HT-29 (cell line): ENCODE data around the gene FMO1. TPM values are rescaled to one million over a fixed set of nuclear protein-coding genes. Genes with fewer than 3 reads are reported as not detected.
"Not testable (repeated sequence)": the region's sequence is repeated elsewhere in the genome, so short reads cannot be mapped to it uniquely, and the experiment has no call there.

ENCODE experiments used
- DNase-seq: peaks from one replicate; pipeline ENCODE4 v3.0.0-alpha.2; 2015; ENCODE audit warnings: low spot score
- total RNA-seq: library from RNA; depleted of rRNA; stranded (reverse); fragments of >200 nt; shearing (Covaris generic); gene quantifications from 2 replicates; pipeline ENCODE4 v1.2.3, GENCODE V29; 2014; rRNA removed

Gene FMO1, protein sequence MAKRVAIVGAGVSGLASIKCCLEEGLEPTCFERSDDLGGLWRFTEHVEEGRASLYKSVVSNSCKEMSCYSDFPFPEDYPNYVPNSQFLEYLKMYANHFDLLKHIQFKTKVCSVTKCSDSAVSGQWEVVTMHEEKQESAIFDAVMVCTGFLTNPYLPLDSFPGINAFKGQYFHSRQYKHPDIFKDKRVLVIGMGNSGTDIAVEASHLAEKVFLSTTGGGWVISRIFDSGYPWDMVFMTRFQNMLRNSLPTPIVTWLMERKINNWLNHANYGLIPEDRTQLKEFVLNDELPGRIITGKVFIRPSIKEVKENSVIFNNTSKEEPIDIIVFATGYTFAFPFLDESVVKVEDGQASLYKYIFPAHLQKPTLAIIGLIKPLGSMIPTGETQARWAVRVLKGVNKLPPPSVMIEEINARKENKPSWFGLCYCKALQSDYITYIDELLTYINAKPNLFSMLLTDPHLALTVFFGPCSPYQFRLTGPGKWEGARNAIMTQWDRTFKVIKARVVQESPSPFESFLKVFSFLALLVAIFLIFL
- not detected in 2 replicates for total RNA-seq

DNA sequence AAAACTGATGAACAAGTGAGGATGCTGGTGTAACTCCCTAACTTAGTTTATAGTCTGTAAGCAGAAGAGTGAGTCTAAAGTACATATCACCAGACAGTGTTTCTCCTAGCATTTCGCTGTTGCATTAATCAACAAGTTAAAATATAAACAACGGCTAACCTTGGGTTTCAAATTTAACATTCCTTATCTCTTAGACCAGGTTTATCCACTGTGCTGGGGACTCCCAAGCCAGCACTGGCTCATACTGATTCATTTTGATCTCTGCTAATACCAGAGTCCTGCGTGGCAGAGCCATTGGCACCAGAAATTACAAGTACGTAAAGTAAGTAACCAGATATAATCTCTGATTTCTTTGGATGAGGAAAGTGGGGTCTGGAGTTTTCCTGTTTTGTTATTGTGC is at the start of gene FMO1:
FMO1 (plus strand) TSS at position 193 of the 400 bp plus-strand sequence. CDS start 9,594 bp downstream, outside the sequence.
- no peak for DNase-seq

DNA sequence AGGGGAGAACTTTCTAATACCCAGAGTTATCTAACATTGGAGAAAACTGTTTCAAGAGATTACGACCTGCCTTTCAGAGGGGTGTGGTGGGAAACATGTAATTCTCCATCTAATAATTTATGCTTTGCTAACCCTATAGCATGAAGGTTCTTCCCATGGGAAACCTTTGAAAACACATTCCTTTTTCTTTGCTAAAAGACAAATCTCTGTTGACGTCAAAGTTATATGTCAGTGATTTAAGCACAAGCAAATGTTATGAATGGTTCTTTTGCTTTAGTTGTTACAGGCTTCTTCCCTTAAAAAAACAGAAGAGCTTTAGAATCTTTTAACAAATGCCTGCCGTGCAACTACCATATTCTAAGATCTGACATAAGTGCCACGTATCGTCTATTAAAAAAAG is 44.0 kb upstream of the FMO1 start:
- no peak for DNase-seq

DNA sequence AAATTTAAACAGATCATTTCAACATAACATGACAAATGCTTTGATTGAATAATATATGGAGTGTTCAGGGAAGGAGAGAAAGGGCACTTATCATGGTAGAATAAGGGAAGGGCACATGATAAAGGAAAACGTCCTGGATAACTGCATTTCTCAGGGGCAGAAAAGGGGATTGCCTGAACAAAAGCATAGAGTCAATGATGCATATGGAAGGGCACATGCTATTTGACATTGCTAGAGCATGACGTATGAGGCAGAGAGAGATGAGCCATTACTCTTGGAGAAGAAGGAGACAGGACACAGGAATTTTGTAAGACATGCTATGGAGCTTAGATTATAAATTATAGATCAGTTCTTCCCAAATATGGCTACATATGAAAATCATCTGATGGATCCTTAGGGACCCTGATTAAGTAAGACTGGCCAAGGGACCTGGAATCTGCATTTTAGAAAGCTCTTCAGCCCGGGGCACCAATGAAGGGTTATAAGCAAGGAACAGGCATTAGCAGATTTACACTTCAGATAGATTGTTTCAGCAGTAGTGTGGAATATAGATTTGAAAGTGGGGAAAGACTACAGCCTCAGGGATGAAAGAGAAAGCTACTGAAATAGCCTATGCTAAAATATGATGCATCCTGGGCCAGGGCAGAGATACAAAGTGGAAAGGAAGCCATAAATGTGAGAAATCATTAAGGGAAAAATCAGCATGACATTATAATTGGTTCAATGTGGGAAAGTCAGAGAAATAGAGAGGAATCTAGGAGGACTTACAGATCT is 41.9 kb upstream of the FMO1 start:
- no peak for DNase-seq

DNA sequence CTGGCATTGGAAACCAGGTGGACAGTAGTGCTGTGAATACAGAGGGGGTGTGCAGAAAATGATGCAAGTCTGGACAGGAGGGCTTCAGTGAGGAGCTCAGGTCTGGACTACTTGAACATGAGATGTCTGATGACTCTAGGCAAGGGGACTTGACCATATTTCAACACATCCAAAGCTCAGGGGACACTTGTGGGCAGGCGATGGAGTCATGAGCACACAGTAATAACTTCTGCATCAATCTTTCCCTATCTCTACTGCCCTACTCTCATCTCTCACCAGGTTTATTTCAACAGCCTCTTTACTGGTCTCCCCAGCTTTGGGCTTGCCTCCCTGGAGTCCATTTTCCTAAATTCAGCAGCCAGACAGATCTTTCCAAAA is 41.3 kb upstream of the FMO1 start:
- DNase-seq, result no peak

DNA sequence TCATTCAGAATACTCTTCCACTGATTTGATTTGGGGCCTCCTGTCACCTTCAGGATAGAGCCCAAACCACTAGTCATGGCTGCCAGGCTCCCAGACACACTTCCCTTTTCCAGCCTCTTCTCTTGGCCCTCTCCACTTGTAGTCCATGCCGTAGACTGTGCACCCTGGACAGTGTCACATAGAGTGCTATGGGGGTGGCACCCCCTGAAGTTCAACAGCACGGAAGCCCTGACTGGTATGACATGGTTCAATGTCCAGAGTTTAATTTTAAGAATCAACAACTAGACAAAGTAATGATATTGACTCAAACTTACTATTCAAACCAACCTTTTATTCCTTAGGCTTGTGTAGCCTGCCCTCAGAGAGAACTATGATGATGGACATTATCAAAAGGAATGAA is 40.9 kb upstream of the FMO1 start:
- no peak for DNase-seq

DNA sequence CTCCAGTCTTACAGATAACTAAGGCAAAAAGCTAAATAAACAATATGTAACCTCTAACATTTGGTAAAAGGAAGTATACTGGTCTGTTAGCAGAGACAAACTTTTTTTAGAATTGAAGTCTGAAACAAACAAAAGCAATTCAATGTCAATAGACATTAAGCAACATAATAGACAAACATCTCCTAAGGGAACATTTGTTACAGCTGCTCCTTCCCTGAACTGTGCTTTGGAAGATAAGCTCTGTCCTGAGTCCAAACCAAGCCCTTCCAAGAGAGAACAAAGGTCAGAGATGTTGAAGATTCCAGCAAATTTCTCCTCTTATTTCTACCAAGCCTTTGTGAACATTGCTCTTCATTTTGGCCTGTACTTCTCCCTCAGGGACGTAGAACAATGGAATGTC is 37.9 kb upstream of the FMO1 start:
- no peak for DNase-seq

DNA sequence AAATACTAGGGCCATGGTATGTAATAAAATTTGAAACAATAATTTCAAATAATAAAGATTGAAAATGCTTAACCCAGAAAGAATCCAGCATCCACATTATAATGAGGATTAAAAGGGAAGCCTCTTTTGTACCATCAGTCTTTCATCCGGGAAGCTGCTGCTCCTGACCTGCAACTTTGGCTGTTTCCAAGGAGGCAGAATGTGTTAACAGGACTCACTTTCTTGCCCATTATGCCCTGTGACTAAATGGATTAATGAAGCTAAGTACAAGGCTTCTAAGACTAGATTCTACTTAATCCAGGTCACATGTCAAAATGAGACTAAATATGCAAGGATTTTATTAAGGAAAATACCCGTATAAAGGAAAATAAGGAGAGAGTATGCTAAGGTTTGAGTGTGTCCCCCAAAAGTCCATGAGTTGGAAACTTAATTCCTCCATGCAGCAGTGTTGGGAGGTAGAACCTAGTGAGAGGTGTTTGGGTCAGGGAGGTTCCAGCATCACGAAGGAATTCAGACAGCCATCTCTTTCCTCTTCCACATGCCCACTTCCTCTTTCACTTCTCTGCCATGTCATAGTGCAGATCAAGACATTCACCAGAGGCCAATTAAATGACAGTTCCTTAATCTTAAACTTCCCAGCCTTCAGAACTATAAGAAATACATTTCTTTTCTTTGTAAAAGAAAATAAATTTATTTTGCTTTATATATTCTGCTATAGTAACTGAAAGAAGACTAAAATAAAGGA is 35.5 kb upstream of the FMO1 start:
- no peak for DNase-seq

DNA sequence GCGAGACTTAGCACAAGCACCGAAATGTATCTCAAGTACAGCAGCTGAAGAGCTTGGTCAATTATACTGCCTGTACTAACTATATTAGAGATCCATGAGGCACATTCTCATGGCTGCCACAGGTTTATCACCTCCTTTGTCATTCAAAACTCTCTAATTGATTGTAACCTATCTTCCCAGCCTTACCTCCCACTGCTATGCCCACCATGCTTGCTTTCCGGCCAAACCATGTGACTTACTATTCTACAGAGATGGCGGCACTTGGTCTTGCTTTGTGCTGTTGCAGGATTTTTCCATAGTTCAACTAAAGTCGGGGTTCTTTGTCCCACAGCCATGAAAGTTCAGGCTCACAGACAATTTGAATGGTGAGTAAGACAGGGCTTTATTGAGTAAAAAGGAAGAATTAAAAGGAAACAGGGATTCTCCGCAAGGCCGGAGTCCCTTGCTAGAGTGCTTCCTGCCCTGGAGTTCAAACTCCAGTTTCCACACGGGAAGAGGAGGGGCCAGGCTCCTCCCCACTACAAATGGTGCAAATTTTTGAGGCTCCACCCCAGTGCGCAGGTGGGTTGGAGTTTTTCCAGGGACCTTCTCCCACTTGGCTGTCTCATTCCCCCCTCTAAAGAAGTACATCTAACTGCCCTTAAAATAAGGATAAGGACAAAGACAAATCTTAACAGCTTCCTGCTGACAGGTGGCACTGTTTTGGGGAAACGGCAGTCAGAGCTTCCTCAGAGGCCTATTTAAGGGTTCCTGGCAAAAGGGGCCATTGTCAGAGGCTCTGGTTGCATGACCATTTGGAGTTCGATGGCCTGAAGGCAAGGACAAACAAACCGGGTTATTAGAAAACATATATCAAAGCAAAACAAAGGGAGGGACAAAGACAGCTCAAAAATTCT is 34.5 kb upstream of the FMO1 start:
- DNase-seq, result no peak

DNA sequence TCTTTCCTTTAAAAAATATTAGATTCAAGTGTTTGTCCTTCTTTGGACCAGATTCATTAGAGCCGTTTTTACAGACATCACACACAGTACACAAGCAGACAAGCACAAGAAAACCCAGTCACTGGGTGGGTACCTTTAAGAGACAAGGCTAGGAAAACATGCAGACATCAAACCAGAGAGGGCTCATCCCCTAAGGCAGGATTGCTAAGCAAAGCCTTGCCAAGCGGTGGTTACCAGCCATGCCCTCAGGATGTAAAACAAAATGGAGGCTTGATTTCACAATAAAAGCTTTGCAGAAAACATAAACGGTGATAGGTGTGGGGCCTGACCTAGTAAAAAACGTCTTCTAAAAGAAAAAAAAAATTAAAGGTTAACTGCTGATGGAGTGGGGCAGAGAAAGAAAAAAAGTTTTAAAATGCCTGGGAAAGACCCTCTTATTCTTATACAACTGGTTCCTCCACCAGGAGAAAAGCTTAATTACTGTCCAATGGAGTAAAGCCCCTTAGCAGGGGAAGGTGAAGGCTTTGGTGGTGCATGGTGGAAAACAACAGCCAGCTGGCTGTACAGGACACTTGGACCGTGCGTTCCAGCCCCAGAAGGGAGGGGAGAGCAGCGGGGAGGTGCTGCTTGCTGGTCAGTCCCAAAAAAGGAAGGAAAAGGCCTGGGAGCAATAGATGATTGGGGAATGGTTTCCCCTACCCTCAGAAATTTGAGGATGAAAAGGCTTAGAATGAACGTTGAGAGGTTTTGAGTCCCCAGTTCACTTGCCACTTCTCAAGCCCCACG is 30.4 kb upstream of the FMO1 start:
- no peak for DNase-seq

DNA sequence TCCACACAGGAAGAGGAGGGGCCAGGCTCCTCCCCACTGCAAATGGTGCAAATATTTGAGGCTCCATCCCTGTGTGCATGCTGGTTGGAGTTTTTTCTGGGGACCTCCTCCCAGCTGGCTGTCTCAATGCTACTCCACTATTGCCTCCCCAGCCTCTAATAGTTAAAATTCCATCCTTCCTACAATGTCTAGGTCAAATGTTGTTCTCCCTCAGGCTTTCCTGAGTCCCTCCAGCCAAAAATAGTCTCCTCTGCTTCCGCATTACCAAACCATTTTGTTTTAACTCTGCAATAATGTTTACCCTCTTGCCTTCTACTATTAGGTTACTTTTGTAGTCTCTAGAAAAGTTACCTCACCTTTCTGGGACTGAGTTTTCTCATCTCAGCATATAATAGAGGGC is 29.6 kb upstream of the FMO1 start:
- DNase-seq, result no peak

DNA sequence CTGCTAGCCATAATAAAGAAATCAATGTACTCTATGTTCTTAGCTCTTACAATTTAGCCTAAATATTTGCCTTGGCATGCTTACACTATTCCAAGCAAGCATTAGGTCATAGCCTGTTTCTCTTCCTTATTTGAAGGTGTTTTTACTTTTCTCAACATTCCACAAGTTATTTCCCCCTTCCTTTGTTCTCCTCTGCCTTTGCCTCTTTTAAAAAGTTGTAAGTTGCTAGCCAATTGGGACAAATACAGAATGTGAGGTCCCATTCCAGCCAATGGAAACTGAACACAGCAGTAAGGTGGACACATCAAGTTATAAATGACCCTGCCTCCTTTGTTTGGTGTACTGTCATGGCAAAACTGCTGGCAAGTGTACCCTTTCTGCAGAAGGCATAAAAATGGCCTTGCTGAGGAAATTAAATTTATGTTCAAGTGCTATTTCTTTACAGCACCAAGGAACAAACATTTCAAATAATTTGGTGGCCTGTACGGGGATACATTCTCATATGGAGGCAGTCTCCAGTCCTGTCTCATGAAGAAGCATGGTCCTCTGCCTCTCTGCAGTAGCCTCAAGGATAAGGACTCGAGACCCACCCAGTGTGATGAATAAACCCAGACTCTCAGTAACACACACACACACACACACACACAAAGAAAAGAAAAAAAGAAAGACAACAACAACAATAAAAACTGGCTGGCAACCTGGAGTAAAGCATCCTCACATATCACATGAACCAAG is 28.8 kb upstream of the FMO1 start:
- no peak for DNase-seq

DNA sequence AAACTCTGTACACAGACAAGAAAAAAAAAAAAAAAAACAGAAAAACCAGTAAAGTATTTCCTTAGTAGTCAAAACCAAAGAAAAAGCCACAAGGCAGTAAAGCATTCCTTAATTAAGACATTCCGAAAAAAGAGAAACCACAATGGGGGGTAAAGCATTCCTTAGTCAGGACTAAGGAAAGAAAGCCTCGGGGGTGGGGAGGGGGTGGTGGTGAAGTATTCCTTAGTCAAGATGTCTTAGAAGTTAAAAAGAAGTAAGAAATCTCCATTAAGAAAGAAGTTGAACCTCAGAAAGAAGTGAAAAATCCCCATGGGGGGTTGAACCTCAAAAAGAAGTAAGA is 28.2 kb upstream of the FMO1 start:
- no peak for DNase-seq

DNA sequence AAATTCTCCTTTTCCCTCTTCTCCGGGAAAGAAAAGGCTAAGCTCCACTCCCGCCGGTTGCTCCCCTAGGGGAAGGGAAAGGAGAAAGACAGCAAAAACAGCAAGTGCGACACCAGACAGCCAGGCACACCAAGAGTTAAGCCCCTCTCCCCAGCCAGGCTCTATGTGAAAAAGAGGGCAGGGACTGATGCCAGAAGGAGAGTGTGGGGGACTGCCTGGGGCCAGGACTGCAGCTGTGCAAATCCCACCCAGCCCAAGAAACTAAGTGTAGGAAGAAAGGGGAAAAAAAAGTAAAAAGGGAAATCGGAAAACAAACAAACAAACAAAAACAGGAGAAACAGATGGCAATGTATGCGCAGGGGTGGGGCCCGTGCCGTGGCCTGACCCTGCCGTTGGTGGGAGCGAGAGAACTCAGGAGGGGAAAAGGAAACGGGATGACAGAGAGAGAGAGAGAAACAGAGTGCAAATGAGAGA is 27.7 kb upstream of the FMO1 start:
- no peak for DNase-seq

DNA sequence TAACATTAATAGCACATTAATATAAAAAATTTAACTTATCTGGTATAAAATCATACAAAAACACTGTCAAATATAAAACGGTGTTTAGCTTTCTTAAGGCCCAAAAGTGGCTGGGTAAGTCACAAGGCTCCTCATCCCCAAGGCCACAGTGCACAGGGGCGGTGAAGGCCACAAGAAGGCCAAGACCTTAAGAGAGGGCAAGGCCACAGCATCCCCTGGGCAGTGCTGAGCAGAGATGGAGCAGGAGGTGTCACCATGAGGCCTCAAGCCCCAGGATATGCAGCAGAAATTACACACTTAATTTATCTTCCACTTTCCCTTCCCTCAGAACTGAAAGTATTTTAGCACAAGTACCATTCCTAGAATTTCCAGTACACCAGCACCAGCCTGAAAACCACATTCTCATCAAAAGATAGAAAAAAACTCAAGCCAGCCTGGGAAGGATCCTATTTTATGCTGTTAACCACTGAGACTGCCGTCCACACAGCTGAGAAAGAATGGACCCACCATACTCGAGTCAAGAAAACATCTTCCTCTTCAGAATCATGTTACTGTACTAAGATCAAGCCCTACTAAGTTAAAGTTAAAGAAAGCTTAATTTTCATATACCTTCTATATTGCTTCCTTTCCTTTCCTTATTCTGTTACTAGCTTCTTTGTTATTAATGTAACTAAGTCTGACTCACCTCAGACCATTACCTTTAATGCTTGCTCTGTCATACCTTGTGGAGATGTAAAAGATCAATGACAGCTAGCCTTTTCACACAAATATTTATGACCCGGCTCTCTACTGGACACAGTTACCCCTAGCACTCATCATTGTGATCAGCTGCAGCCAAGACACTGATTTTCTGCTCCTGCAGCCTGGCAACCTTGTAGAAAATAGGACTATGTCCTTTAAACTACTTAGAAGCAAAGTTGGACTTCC is 26.4 kb upstream of the FMO1 start:
- no peak for DNase-seq

DNA sequence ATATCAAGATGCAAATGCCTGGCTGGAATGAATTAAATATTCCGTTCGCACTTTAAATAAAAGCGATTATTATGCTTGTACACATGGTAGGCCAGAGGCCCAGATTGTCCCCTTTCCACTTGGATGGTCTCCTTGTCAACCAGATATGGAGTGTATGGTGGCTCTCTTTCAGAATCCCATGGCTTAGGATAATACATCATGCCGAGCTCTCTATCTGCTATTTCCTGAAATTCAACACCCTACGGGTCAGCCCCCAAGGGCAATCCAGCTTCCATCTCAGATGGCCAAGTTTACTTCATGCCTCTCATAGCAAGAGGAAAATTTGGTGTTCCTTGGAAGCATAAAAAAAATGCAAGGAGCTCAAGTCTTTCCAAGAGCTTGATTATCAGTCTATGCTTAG is 25.4 kb upstream of the FMO1 start:
- no peak for DNase-seq

DNA sequence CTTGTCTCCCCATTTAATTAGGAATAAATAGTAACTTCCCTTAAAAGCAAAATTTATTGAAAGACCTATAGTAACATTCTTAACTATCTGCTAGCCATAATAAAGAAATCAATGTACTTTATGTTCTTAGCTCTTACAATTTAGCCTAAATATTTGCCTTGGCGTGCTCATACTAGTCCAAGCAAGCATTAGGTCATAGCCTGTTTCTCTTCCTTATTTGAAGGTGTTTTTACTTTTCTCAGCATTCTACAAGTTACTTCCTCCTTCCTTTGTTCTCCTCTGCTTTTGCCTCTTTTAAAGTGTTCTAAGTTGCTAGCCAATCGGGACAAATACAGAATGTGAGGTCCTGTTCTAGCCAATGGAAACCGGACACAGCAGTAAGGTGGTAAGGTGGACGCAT is 24.0 kb upstream of the FMO1 start:
- DNase-seq, result not testable (repeated sequence)

DNA sequence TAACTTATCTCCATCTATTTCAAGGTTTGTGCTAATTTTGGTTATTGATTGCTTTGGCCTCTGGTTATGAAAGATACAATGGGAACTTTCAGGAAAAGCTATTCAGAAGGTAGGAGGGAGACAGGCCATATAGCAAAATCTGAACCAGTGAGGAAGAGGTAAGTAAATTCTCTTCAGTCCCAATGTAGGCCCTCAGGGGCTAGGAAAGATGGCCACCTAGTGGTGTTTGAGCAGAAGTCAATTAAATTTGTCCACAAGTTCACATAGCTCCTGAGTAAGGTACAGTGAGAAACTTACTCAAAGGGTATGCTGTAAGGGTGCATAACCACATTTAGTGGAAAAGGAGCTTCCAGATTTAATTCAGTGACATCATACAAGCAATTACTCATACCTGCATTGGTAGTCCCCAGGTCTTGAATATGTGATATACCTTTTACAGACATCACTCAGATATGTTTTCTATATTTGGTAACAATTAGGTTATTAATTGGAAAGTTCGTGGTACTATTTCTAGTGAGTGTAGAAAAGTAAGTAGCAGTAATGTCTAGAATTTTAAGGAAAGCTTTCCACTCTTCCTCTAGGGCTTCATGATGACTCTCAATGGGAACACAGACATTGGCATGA is 21.4 kb upstream of the FMO1 start:
- peak; percentile 66 for DNase-seq

DNA sequence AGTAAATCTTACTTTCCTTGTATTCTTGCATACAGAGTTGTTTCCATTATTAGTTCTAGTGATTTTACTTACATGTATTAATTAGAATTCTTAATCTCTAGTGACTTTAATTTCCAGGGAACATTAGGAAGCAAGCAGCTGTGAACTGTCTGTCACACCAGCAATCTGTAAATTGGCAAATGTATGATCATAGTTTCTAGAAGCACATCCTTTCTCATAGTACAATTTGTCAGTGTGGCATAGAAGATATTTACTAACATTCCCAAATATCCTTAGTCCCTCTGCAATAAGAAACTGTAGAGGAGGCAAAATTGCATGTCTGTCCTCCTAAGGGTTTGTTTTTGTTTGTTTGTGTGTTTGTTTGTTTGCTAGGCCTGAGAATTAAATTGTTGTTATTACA is 17.0 kb upstream of the FMO1 start:
- DNase-seq, result no peak
